K562 (cell line): ENCODE data around the gene RFC2. TPM values are rescaled to one million over a fixed set of nuclear protein-coding genes. Genes with fewer than 3 reads are reported as not detected.
A peak's percentile ranks its signal among the peaks of the same experiment; 100 is the strongest.

Source experiments
- ATAC-seq: fragments of 200-7000 bp; cut with Tn5 transposase; 3 replicates; pipeline ENCODE4 v1.9.1; 2020; ENCODE audit warnings: moderate library complexity
- BruUV-seq: library from RNA; stranded (reverse); fragments of 400-500 nt; replicated peaks from 2 replicates; lab custom pipeline; 2021; lab: Mats Ljungman, UMichigan
- CTCF ChIA-PET: fragments of 300-600 bp; formaldehyde crosslinking; extraction: SDS; loops from one replicate; lab custom pipeline; 2021; ENCODE audit warnings: low intra/inter-chr PET ratio; lab: Yijun Ruan, JAX
- POLR2A ChIA-PET: fragments of 300-600, 350-650 bp; sonication (Branson Sonifier 250); formaldehyde crosslinking; extraction: SDS; loops from one replicate; lab custom pipeline; 2021; ENCODE audit warnings: antibody characterized with exemption, inconsistent platforms; lab: Yijun Ruan, JAX
- DNase-seq, 4 experiments: peaks; one replicate each; pipeline versions ENCODE4 v3.0.0 to v3.0.0-alpha.2; 2011 to 2018; ENCODE audit warnings: low spot score in 3 of 4, mixed read lengths in 3 of 4; ENCODE audit errors: extremely low read depth in 1 of 4
- FAIRE-seq: peaks from 2 replicates; lab custom pipeline; 2011; peaks lifted over from hg19 to GRCh38; lab: Jason Lieb, UNC
- H2AFZ ChIP-seq: 2 replicates; pipeline ENCODE4 v1.6.0; 2011; ENCODE audit warnings: low read depth, low read length, control low read depth, inconsistent platforms
- H3K27ac ChIP-seq: fragments of 200-600 bp; 3 replicates; pipeline ENCODE4 v1.8.0; 2011; ENCODE audit warnings: low read depth, mild to moderate bottlenecking, control low read depth, inconsistent platforms, low read length, moderate library complexity, mixed read lengths; ENCODE audit errors: extremely low read depth
- H3K27me3 ChIP-seq, 2 experiments: fragments of 300-600 bp in 1 of 2; 2 replicates in 1 of 2; 3 replicates in 1 of 2; pipeline versions ENCODE4 v1.6.0 to v1.8.0; 2011; ENCODE audit warnings: inconsistent platforms in 2 of 2, low read length in 2 of 2, mild to moderate bottlenecking in 1 of 2, mixed read lengths in 1 of 2, moderate library complexity in 1 of 2; ENCODE audit not compliant: control insufficient read depth in 2 of 2, insufficient read depth in 2 of 2
- H3K36me3 ChIP-seq: fragments of 300-600 bp; 3 replicates; pipeline ENCODE4 v1.8.0; 2011; ENCODE audit warnings: mild to moderate bottlenecking, low read length, inconsistent platforms; ENCODE audit not compliant: control insufficient read depth, insufficient read depth
- H3K4me1 ChIP-seq, 2 experiments: fragments of 200-600 bp in 1 of 2; replicated peaks in 1 of 2; 2 replicates in 1 of 2; 3 replicates in 1 of 2; pipeline versions ENCODE4 v1.5.1 to v1.8.0; 2011; ENCODE audit warnings: inconsistent platforms in 2 of 2, low read length in 2 of 2, mild to moderate bottlenecking in 1 of 2, mixed read lengths in 1 of 2, moderate library complexity in 1 of 2; ENCODE audit not compliant: control insufficient read depth in 2 of 2, insufficient read depth in 2 of 2
- H3K4me2 ChIP-seq: 2 replicates; pipeline ENCODE4 v1.6.1; 2011; ENCODE audit warnings: low read length, control low read depth, inconsistent platforms, mixed read lengths; ENCODE audit not compliant: insufficient read depth
- H3K4me3 ChIP-seq: fragments of 200-600 bp; sonication (generic), shearing (Covaris generic); 2 replicates; pipeline ENCODE4 v1.5.1; 2016; ENCODE audit warnings: control low read depth, inconsistent platforms
- H3K79me2 ChIP-seq: fragments of 200-600 bp; 3 replicates; pipeline ENCODE4 v1.8.0; 2011; ENCODE audit warnings: low read length, inconsistent platforms; ENCODE audit not compliant: control insufficient read depth, insufficient read depth
- H3K9ac ChIP-seq, 2 experiments: 2 replicates each; pipeline versions ENCODE4 v1.6.0 to v1.6.1; 2011; ENCODE audit warnings: low read depth in 2 of 2, low read length in 2 of 2, control low read depth in 1 of 2, inconsistent platforms in 1 of 2, mild to moderate bottlenecking in 1 of 2, mixed read lengths in 1 of 2; ENCODE audit not compliant: insufficient read depth in 1 of 2
- H3K9me1 ChIP-seq: one replicate; pipeline ENCODE4 v1.6.0; 2011; ENCODE audit warnings: inconsistent platforms, mild to moderate bottlenecking, low read length, moderate library complexity; ENCODE audit not compliant: control insufficient read depth, insufficient read depth
- H3K9me3 ChIP-seq: replicated peaks from 2 replicates; pipeline ENCODE4 v1.5.1; 2011; ENCODE audit warnings: low read depth, low read length, inconsistent platforms; ENCODE audit not compliant: control insufficient read depth, insufficient read depth
- H4K20me1 ChIP-seq: replicated peaks from 2 replicates; pipeline ENCODE4 v1.6.1; 2011; ENCODE audit warnings: low read length, inconsistent platforms, mixed read lengths; ENCODE audit not compliant: control insufficient read depth, insufficient read depth
- RAD21 ChIP-seq, 2 experiments: fragments of 250-450 bp in 1 of 2; fragments of 450-650 bp in 1 of 2; sonication (Bioruptor Pico) in 1 of 2; formaldehyde crosslinking in 1 of 2; IDR thresholded peaks in 1 of 2; conservative IDR thresholded peaks in 1 of 2; 2 replicates each; pipeline versions ENCODE4 v1.4.0 to v1.8.0; 2020 to 2022; ENCODE audit warnings: mild to moderate bottlenecking in 2 of 2, moderate library complexity in 1 of 2
- RBFOX2 ChIP-seq: fragments of 200-400 bp; formaldehyde crosslinking; IDR thresholded peaks from 2 replicates; pipeline ENCODE4 v1.6.1; 2017; ENCODE audit warnings: low read depth, mild to moderate bottlenecking, low read length, moderate library complexity
- WGBS: fragments of 100-300 bp; shearing (Covaris generic); methylation state at CpG from one replicate; pipeline ENCODE4 v1.1.6; 2016; ENCODE audit warnings: low coverage, mixed read lengths; ENCODE audit not compliant: insufficient coverage; ENCODE audit errors: missing lambda C conversion rate; 5-methylcytosine and 5-hydroxymethylcytosine counted together
- in situ Hi-C: fragments of 300-500 bp; cut with MboI; formaldehyde crosslinking; loops from 4 replicates; pipeline ENCODE4 v1.15.0; 2018; ENCODE audit warnings: inconsistent platforms, mixed read lengths
- intact Hi-C: fragments of 100-400 bp; cut with micrococcal nuclease; formaldehyde crosslinking; loops from 2 replicates; pipeline ENCODE4 v1.14.2; 2022
- polyA plus RNA-seq, 8 experiments: library from polyadenylated mRNA; depleted of rRNA in 4 of 8; stranded (reverse) in 5 of 8; unstranded in 3 of 8; fragments of >200 nt; fragmentation: Nextera tagmentation in 2 of 8; fragmentation: Illumina TruSeq in 1 of 8; extraction: Ambion mirVana in 2 of 8; extraction: Trizol in 1 of 8; gene quantifications; 2 replicates each; pipeline versions ENCODE4 v1.2.1 to v1.2.3, GENCODE V29; 2011 to 2014; ENCODE audit warnings: inconsistent platforms in 1 of 8, missing spikeins in 1 of 8
- total RNA-seq, 7 experiments: library from RNA; depleted of rRNA in 6 of 7; stranded (reverse); fragments of >200 nt in 6 of 7; fragmentation: Illumina TruSeq in 2 of 7; extraction: Trizol in 2 of 7; gene quantifications; 2 replicates each; pipeline versions ENCODE4 v1.2.1 to v1.2.3, GENCODE V29; 2011 to 2021; ENCODE audit warnings: low replicate concordance in 1 of 7
- TF ChIP-seq, protein P1 (sequence below): sonication (generic); formaldehyde crosslinking; IDR thresholded peaks from 2 replicates; pipeline ENCODE4 v1.8.1; 2023; ENCODE audit warnings: mild to moderate bottlenecking, missing genetic modification reagents

RFC2 gene
- total and polyA plus RNA-seq, 9 of the 15 experiments (the other 6 are each of a cell fraction or from before 2014, with no cell fraction given) = 32.5 to 161 (median 102) TPM

DNA sequence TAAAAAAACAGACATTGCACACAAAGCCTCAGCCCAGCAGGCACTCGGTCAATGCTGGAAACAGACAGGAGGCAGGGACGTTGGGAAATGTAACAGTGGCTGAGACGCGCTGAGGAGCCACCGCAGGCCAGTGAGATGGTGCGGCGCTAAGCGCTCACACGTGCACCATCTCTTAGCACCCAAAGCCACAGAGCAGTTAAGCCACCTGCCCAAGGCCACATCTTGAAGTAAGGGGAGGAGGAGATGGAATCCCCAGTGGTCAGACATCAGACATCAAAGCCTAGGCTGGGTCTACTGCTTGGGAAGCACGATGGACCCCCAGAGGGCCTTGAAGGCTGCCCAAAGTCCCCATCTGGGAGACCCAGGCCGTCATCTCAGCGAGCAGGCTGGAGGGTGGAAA lies 28.8 kb downstream of the RFC2 start:
- FAIRE-seq = no peak
- H3K4me3 ChIP-seq = no peak overlapping the region
- ChIA-PET POLR2A (no interaction called here), CTCF (no interaction called here)
- no peaks in the 10 kb centered on the region for H3K79me2 ChIP-seq
- H3K9ac ChIP-seq = 0 out of 4 replicates have a peak overlapping the region, but pooled peaks of 1 of the 2 experiments have one; percentile 2
- H3K9me3 ChIP-seq = no peaks in the 10 kb centered on the region
- peaks cover 0 to 14% of the 10 kb centered on the region in 2 experiments; a peak in 3 of 5 replicates for H3K4me1 ChIP-seq
- H3K4me2 ChIP-seq = no peak overlapping the region
- ATAC-seq = no peak
- TF ChIP-seq RAD21 (CRISPR knock-in tag; conservative IDR thresholded peaks at IDR 0.05 in 1 of 2, IDR thresholded peaks at IDR 0.05 in 1 of 2) (no peak), RBFOX2 (0 out of 2 replicates have a peak, but pooled peaks have one; percentile 22)
- TF ChIP-seq, protein P1, sequence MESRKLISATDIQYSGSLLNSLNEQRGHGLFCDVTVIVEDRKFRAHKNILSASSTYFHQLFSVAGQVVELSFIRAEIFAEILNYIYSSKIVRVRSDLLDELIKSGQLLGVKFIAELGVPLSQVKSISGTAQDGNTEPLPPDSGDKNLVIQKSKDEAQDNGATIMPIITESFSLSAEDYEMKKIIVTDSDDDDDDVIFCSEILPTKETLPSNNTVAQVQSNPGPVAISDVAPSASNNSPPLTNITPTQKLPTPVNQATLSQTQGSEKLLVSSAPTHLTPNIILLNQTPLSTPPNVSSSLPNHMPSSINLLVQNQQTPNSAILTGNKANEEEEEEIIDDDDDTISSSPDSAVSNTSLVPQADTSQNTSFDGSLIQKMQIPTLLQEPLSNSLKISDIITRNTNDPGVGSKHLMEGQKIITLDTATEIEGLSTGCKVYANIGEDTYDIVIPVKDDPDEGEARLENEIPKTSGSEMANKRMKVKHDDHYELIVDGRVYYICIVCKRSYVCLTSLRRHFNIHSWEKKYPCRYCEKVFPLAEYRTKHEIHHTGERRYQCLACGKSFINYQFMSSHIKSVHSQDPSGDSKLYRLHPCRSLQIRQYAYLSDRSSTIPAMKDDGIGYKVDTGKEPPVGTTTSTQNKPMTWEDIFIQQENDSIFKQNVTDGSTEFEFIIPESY = peak; percentile 94
- TF ChIP-seq, all 486 proteins: peak for 2
- BruUV-seq = no TSS peak
- no peak for DNase-seq
- Histone ChIP-seq H3K36me3 (peaks cover 43% of the 10 kb centered on the region; the same call in 2 of the 3 replicates), H3K27me3 (no peaks in the 10 kb centered on the region), H3K9me1 (no peaks in the 10 kb centered on the region), H3K27ac (no peak overlapping the region), H4K20me1 (peaks cover 4% of the 10 kb centered on the region; the same call in 1 of the 2 replicates), H2AFZ (no peak overlapping the region)
- WGBS = 83% methylated on average over 12 of the region's 12 CpGs
- intact Hi-C loops = no loop called here
- in situ Hi-C loops = no loop called here
